OCI-LY1 (cell line): ENCODE measurements around the gene ALKBH1.

Source experiments
- EZH2 ChIP-seq: fragments of 200-600 bp; sonication (generic), shearing (Covaris generic); IDR thresholded peaks from 2 replicates; pipeline ENCODE4 v1.8.0; 2017; ENCODE audit warnings: borderline replicate concordance, mixed run types, mild to moderate bottlenecking, antibody characterized with exemption, low read length, moderate library complexity, mixed read lengths
- TF ChIP-seq, protein P1 (sequence below): fragments of 200-600 bp; sonication (generic), shearing (Covaris generic); IDR thresholded peaks from 2 replicates; pipeline ENCODE4 v1.5.1; 2017; ENCODE audit warnings: mild to moderate bottlenecking, antibody characterized with exemption, low read length, moderate library complexity, mixed read lengths

DNA sequence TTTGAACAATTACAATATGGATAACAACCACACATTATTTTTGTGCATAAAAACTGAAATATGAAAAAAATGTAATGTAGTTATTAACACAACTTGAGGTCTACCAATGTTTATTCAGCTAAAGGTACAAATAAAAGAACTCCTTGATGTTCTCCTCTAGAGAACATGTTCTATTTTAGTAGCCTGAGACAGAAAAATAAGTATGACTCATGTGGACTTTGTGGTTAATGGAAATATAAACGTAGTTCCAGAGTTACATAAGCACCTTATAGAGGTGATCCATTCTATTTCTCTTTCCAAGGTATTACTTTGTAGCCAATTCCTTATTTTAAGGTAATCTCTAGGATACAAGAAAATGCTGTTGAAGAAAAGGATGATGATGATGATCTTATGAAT, 25.7 kb downstream of the ALKBH1 start:
- TF ChIP-seq, protein P1, sequence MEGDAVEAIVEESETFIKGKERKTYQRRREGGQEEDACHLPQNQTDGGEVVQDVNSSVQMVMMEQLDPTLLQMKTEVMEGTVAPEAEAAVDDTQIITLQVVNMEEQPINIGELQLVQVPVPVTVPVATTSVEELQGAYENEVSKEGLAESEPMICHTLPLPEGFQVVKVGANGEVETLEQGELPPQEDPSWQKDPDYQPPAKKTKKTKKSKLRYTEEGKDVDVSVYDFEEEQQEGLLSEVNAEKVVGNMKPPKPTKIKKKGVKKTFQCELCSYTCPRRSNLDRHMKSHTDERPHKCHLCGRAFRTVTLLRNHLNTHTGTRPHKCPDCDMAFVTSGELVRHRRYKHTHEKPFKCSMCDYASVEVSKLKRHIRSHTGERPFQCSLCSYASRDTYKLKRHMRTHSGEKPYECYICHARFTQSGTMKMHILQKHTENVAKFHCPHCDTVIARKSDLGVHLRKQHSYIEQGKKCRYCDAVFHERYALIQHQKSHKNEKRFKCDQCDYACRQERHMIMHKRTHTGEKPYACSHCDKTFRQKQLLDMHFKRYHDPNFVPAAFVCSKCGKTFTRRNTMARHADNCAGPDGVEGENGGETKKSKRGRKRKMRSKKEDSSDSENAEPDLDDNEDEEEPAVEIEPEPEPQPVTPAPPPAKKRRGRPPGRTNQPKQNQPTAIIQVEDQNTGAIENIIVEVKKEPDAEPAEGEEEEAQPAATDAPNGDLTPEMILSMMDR = no peak
- no peak for TF ChIP-seq EZH2
